Measurements from ENCODE around the gene PDGFB. TPM values are rescaled to one million over a fixed set of nuclear protein-coding genes. Genes with fewer than 3 reads are reported as not detected.

The PDGFB gene
- total RNA-seq, 2 donors from 2014 or later = 10.8 to 12.6 TPM

DNA sequence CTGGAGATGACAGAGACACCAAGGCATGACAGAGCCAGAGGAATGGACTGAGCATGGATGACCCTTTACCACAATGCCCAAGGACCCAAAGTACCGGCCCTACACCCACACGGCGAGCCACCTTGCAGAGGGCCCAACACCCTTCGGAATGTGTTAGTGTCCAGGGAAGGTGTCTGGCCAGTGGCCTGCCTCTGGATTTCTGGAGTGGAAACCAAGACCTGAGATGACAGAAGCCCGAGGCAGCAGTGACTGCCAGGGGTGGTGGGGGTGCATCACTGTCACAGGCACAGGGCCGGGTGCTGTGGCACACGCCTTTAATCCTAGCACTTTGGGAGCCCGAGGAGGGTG is 28.7 kb downstream of the PDGFB start:
- H3K27me3 ChIP-seq (replicated peaks; ENCODE audit: insufficient read depth) = no peaks in the 10 kb centered on the region
- no peak overlapping the region for H3K4me3 ChIP-seq
- no peaks in the 10 kb centered on the region for H3K36me3 ChIP-seq
- no peak overlapping the region for H3K27ac ChIP-seq
- DNase-seq (ENCODE audit: low spot score) (no peak), ATAC-seq (ENCODE audit: insufficient number of reproducible peaks, low FRiP score, low read depth) (no peak)
- no peaks in the 10 kb centered on the region for H3K4me1 ChIP-seq (ENCODE audit: control insufficient read depth in 1 of 2, low read depth in 2 of 2)
- H3K9me3 ChIP-seq = no peaks in the 10 kb centered on the region
- TF ChIP-seq, protein P1, sequence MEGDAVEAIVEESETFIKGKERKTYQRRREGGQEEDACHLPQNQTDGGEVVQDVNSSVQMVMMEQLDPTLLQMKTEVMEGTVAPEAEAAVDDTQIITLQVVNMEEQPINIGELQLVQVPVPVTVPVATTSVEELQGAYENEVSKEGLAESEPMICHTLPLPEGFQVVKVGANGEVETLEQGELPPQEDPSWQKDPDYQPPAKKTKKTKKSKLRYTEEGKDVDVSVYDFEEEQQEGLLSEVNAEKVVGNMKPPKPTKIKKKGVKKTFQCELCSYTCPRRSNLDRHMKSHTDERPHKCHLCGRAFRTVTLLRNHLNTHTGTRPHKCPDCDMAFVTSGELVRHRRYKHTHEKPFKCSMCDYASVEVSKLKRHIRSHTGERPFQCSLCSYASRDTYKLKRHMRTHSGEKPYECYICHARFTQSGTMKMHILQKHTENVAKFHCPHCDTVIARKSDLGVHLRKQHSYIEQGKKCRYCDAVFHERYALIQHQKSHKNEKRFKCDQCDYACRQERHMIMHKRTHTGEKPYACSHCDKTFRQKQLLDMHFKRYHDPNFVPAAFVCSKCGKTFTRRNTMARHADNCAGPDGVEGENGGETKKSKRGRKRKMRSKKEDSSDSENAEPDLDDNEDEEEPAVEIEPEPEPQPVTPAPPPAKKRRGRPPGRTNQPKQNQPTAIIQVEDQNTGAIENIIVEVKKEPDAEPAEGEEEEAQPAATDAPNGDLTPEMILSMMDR (IDR thresholded peaks at IDR 0.05) = no peak

DNA sequence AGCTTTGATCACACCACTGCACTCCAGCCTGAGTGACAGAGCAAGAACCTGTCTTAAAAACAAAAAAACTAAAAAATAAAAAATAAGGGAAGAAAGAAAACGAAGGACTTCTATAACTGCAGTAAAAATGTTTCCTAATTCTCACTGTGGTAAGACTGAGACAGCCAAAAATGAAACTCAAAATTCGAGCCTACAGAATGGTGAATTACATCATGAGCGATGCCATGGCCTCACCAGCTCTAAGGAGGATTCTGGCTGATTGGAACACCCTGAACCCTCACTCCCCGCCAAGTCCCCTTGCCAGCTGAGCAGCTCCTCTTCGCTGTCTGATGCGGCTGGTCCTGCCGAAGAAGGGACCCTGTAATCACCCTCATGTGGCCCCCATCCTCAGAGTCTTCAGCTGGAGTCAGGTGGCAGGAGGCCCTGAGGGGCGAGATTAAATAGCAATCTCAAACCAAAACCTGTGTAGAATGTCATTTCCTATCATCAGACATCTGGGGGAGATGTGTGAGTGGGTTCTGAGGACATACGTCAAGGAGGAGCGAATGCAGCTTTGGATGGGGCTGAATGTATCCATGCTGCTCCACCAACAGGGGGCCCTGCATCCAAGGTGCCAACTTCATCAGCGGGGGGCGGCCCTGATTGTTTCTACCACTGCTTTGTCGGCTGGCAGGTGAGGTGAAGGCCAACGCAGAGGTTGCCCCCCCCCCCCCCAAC is 29.2 kb downstream of the PDGFB start:
- no peak for DNase-seq (ENCODE audit: low spot score)
- H3K27me3 ChIP-seq (replicated peaks; ENCODE audit: insufficient read depth) = no peaks in the 10 kb centered on the region
- ATAC-seq (ENCODE audit: insufficient number of reproducible peaks, low FRiP score, low read depth) = no peak
- H3K4me3 ChIP-seq = no peak overlapping the region
- H3K9me3 ChIP-seq = no peaks in the 10 kb centered on the region
- no peaks in the 10 kb centered on the region for H3K4me1 ChIP-seq (ENCODE audit: control insufficient read depth in 1 of 2, low read depth in 2 of 2)
- no peak overlapping the region for H3K27ac ChIP-seq
- no peaks in the 10 kb centered on the region for H3K36me3 ChIP-seq
- TF ChIP-seq, protein P1 (IDR thresholded peaks at IDR 0.05) = no peak

DNA sequence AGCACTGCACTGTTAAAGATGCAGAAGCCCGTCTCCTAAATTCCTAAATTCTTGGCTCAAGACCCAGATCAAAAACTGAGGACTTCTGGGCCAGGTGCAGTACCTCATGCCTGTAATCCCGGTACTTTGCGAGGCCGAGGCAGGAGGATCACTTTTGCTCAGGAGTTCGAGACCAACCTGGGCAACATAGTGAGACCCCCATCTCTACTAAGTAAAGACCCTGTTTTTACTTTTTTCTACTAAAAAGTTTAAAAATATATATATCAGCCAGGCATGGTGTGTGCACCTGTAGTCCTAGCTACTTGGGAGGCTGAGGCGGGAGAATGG is 29.7 kb downstream of the PDGFB start:
- TF ChIP-seq, protein P1 (IDR thresholded peaks at IDR 0.05) = no peak
- H3K27ac ChIP-seq = no peak overlapping the region

DNA sequence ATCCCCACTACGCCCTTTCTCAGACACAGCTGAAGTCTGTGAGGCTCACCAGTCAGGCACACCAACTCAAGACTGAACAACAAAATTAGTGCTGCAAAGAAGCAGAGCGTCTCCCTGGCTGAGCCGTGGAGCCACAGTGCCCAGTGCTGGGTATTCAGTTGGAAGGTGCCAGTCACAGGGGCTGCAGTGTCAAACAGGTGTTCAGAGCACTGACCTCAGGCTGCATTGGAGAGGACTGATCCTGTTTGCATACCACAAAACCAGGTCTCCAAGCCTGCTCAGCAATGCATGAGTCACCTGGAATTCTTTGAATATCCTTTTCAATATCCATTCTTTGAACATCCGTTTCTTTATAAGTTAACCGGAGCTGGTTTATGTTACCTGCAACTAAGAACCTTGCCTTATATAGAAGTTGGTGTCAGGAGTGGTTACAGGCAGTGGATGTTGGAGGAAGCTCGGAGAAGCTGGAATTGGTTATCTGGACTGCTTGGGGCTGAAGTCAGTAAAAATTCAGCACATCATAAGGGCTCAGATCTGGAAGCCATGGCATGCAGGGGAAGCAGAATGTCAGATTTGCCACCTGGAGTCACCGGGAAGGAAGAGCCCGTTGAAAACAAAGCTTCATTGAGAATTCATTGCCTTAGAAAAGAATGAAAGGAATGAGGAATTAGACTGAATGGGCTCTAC is 30.3 kb downstream of the PDGFB start:
- no peaks in the 10 kb centered on the region for H3K9me3 ChIP-seq
- TF ChIP-seq, protein P1 (IDR thresholded peaks at IDR 0.05) = no peak
- no peak overlapping the region for H3K4me3 ChIP-seq
- DNase-seq (ENCODE audit: low spot score) = no peak
- H3K4me1 ChIP-seq (ENCODE audit: control insufficient read depth in 1 of 2, low read depth in 2 of 2) = no peaks in the 10 kb centered on the region
- no peaks in the 10 kb centered on the region for H3K36me3 ChIP-seq
- no peaks in the 10 kb centered on the region for H3K27me3 ChIP-seq (replicated peaks; ENCODE audit: insufficient read depth)
- no peak overlapping the region for H3K27ac ChIP-seq
- ATAC-seq (ENCODE audit: insufficient number of reproducible peaks, low FRiP score, low read depth) = no peak

More for the DNA sequence above, 29.7 kb downstream of the PDGFB start:
- H3K27me3 ChIP-seq (replicated peaks; ENCODE audit: insufficient read depth) = no peaks in the 10 kb centered on the region
- no peaks in the 10 kb centered on the region for H3K36me3 ChIP-seq
- ATAC-seq (ENCODE audit: insufficient number of reproducible peaks, low FRiP score, low read depth) = no peak
- no peak overlapping the region for H3K4me3 ChIP-seq
- no peaks in the 10 kb centered on the region for H3K9me3 ChIP-seq
- H3K4me1 ChIP-seq (ENCODE audit: control insufficient read depth in 1 of 2, low read depth in 2 of 2) = no peaks in the 10 kb centered on the region
- DNase-seq (ENCODE audit: low spot score) = no peak

DNA sequence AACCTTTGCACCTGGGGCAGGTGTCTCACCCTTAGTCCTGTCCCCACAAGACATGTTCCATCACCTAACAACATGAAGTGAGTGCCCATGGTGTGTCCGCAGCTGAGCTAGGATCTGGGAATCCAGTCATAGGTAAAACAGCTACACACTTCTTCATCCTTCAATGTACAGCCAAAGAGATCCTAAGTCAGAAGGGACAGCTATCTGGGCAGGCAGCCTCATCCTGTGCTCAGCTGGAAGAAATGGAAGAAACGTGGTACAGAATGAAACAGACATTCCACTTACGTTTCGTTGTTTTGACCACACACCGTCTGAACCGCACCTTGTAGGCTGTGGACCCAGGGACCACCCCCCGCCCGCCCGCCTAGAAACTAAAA is 30.8 kb downstream of the PDGFB start:
- Histone ChIP-seq H3K4me3 (no peak overlapping the region), H3K9me3 (no peaks in the 10 kb centered on the region), H3K27me3 (replicated peaks; ENCODE audit: insufficient read depth) (no peaks in the 10 kb centered on the region), H3K27ac (no peak overlapping the region), H3K4me1 (ENCODE audit: control insufficient read depth in 1 of 2, low read depth in 2 of 2) (no peaks in the 10 kb centered on the region), H3K36me3 (no peaks in the 10 kb centered on the region)
- TF ChIP-seq, protein P1 (IDR thresholded peaks at IDR 0.05) = no peak
- DNase-seq (ENCODE audit: low spot score) (no peak), ATAC-seq (ENCODE audit: insufficient number of reproducible peaks, low FRiP score, low read depth) (no peak)

Measured in thoracic aorta (tissue), 2 donors.